Hematopoietic multipotent progenitor cell treated with erythropoietin and hydrocortisone succinate and interleukin-3 and kit ligand, for 17 days (in vitro differentiated cells): ENCODE measurements around the gene HP1BP3.
A peak's percentile ranks its signal among the peaks of the same experiment; 100 is the strongest.
"Not testable (repeated sequence)": the region's sequence is repeated elsewhere in the genome, so short reads cannot be mapped to it uniquely, and the experiment has no call there.

ENCODE experiments used
- DNase-seq: peaks from one replicate; pipeline ENCODE4 v3.0.0-alpha.2; 2015; ENCODE audit warnings: low spot score

The HP1BP3 gene

GRCh38 chr1:20727746-20728316, 59.3 kb downstream of the HP1BP3 start:
- no peak for DNase-seq

- no peak for DNase-seq
Measured at GRCh38 chr1:20726932-20727745, 60.0 kb downstream of the HP1BP3 start.

- DNase-seq: no peak
Measured at GRCh38 chr1:20726118-20726911, 60.8 kb downstream of the HP1BP3 start.

- no peak for DNase-seq
Measured at GRCh38 chr1:20725189-20726117, 61.7 kb downstream of the HP1BP3 start.

GRCh38 chr1:20724364-20725188, 62.5 kb downstream of the HP1BP3 start:
- DNase-seq: no peak

- DNase-seq: no peak
Measured at GRCh38 chr1:20723537-20724363, 63.4 kb downstream of the HP1BP3 start.

- DNase-seq: no peak
Measured at GRCh38 chr1:20723159-20723536, 64.0 kb downstream of the HP1BP3 start.

- DNase-seq: no peak
Measured at GRCh38 chr1:20721117-20722061, 65.7 kb downstream of the HP1BP3 start.

- DNase-seq: no peak
Measured at GRCh38 chr1:20720631-20721091, 66.4 kb downstream of the HP1BP3 start.

GRCh38 chr1:20719871-20720620, 67.1 kb downstream of the HP1BP3 start:
- no peak for DNase-seq

- no peak for DNase-seq
Measured at GRCh38 chr1:20719261-20719660, 67.8 kb downstream of the HP1BP3 start.

- DNase-seq: not testable (repeated sequence)
Measured at GRCh38 chr1:20718343-20718882, 68.7 kb downstream of the HP1BP3 start.

- DNase-seq: peak; percentile 76
Measured at GRCh38 chr1:20717452-20718342, 69.4 kb downstream of the HP1BP3 start, which contains the start of gene KIF17. TSS of gene KIF17 (minus strand) at chr1:20718007. CDS start at chr1:20717706, 301 bp downstream.

- no peak for DNase-seq
Measured at GRCh38 chr1:20716232-20716631, 70.9 kb downstream of the HP1BP3 start.

- DNase-seq: no peak
Measured at GRCh38 chr1:20715406-20715805, 71.7 kb downstream of the HP1BP3 start.

GRCh38 chr1:20713440-20713839, 73.7 kb downstream of the HP1BP3 start:
- DNase-seq: no peak

GRCh38 chr1:20712215-20712577, 74.9 kb downstream of the HP1BP3 start:
- DNase-seq: no peak
